Stimulated activated CD8-positive, alpha-beta memory T cell treated with anti-CD3 and anti-CD28 coated beads, Interleukin-2, amount 100 ng/mL, for 1 hour (primary cell): ENCODE measurements around the gene SERPINE2.

Experiments used
- DNase-seq, 2 donors: peaks; one replicate each; pipeline ENCODE4 v3.0.0-alpha.2; 2020; ENCODE audit warnings: low read depth in 2 of 2

Gene SERPINE2, protein sequence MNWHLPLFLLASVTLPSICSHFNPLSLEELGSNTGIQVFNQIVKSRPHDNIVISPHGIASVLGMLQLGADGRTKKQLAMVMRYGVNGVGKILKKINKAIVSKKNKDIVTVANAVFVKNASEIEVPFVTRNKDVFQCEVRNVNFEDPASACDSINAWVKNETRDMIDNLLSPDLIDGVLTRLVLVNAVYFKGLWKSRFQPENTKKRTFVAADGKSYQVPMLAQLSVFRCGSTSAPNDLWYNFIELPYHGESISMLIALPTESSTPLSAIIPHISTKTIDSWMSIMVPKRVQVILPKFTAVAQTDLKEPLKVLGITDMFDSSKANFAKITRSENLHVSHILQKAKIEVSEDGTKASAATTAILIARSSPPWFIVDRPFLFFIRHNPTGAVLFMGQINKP

DNA sequence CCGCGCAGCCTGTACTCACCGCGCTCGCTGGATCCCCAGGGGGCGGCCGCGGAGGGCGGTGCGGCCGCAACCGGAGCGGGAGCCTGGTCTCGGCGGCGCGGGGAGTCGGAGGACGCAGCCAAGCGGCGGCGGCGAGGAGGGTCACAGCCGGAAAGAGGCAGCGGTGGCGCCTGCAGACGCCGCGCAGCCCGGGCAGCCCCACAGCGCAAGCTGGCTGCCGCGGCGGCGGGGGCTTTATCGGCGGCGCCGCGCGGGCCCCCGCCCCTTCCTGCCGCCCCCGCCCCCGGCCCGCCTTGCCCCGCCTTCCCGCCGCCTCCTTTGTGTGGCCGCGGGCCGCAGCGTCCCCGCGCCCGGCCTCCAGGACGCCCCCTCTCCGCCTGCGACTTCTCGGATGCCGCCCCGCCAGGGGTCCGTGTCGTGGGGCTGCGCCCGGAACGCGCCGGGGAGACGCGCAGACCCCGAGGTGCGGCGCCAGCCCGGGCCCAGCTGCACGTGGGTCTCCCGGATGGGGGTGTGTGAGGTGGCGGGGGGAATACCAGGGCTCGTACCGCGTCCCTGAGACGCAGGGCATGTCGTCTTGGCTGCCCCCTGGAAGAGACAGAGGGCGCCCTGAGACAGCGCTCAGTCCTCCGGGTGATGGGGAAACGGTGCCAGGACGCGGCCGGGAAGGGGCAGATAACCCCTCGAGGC lies at the start of gene SERPINE2:
TSS of gene SERPINE2 (minus strand) at position 207 of the 690 bp plus-strand sequence. CDS start 37,386 bp downstream, outside the sequence.
- DNase-seq = peak in 1 of 2 donors; percentile 7

DNA sequence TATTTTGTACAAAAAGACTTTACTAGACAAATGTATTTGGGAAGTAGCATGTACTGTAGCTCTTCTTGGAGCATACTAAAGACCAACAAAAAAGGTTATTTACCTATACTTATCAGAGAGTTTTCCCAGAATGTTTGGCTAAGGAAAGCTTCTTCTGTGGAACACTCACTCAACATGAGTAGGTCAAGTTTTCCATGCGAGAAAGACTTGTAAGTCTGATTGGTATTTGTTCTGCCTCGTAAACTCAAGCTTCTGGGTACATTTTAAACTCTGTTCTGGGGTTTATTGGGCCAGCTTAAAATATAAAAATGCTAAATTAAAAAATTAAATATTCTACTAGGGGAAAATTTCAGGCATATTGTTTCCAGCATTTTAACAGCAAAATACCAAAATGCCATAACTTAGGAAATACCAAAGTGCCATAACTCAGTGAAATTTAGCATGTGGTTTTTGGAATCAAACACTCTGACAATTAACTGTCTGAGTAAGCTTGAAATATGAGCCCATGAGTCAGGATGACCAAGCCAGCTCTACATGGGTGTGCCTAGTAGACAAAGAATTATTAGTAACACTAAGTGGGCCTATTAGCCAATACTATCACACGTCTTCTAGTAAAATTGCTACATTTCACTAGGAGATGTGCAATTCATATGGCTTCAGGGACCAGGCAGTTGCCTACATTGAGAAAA lies 47.3 kb upstream of the SERPINE2 start:
- no peak for DNase-seq

DNA sequence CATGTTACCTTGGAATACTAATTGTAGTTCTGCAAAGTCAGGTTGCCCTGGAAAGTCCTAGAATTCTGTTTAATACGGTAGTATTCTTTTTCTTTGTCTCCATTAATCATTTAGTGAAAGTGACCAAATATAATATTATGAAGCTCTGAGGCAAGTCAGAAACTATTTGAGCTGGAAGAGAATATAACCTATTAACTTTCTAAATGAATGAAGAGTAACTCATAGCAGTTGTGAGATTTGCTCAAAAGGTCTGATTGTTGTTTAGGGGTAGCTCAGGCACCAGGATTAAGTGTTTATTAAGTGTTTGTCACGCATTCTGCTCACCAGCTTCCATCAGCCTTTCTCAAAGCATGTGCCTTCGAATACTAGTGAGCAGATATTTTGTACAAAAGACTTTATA lies 46.7 kb upstream of the SERPINE2 start:
- DNase-seq = no peak

- DNase-seq = no peak
Measured at GRCh38 chr2:224085246-224085645, 46.2 kb upstream of the SERPINE2 start.

DNA sequence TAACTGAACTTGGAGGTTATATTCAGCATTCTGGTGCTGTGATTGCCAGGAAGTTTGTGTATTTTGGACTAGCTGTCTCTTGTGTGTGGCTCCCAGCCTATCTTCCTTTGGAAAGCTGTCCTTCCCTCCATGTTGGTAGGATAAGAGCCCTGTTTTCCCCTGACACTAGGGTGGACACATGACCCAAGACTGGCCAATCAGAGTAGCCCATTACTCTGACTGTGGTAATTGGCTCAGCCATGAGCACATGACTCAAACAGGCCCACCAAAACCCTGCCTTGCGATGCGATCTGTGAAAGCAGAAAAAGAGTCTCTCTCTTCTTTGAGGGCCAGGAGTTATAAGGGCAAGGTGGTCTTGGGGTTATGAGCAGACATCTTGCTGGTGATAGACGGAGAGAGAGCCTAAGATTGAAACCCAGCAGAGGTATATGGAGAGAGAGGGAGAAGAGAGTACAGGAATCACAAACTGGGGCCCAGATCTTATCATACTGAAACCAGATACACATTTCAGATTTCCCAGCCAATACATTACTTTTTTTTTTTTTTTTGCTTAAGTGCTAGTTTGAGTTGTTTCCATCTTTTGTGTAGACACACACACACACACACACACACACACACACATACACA lies 45.3 kb upstream of the SERPINE2 start:
- DNase-seq = no peak

- DNase-seq = no peak
Measured at GRCh38 chr2:224083638-224084037, 44.6 kb upstream of the SERPINE2 start.

GRCh38 chr2:224078656-224079055 lies 39.6 kb upstream of the SERPINE2 start:
- no peak for DNase-seq

DNA sequence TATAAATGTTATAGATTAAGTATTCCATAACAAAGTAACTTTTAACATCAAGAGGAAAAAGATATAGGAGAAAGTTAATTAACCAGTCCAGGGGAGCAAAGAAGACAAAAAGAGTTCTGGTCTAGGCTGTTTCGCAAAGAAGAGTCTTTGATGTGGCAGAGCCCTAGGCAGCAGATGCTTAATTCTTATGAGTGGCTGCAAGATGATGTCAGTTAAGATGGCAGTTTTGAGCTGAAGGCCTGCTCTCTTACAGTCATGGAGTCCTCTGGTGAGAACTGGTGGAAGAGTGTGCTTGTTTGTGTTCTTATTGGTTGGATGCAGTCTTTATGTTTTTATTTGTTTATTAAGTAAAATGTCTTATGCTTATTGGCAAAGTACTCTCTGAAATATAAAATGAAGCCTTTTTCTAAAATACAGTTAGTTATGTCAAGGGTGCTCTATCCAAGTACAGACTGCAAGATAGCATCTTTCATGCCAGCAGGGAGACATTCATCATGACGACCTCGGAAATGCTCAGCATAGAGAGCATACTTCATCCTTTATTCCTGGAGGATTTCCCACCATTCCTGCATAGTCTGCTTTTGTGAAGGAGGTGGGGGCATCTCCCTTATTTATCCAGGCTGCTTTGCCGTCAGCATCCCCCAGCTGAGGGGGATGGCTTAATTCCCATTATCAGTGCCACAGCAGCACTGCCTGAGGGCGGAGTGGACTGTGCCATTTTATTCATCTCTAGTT lies 38.9 kb upstream of the SERPINE2 start:
- DNase-seq = no peak

DNA sequence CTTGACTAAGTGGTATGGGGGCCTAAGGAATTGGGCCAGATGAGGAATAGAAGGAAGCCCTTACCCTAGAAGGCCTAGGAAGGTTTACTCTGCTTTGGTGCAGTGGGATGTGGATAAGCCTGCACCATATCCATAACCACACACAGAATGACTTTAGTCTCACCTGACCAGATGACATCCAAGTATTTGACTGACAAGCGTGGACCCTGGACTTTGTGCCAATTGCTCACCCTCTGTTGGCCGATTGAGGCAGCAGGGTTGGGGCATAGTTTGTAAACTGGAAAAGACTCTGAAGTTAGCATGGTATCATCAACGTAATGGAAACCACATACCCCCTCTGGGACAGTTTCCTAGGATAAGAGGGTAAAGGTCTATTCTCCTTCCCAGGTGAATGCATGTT lies 36.5 kb upstream of the SERPINE2 start:
- DNase-seq = no peak

DNA sequence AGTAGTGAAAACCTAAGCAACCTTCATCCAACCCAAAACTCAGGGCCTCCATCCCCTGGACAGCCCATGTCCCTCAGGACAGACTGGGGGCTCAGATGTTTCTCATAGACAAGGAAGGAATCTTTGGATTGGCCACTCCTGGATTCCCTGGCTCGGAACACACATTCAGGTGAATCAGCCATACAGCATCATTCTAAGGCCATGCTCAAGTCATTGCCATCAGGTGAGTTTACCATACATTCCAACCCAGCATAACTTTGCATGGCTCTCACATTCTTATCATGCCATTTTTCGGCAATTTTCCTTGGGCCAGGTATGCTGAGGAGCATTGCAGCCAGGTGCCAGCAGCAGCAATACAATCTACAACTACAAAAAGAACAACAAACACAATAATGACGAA lies 34.6 kb upstream of the SERPINE2 start:
- no peak for DNase-seq

GRCh38 chr2:224072541-224073188 lies 33.6 kb upstream of the SERPINE2 start:
- DNase-seq = no peak

GRCh38 chr2:224069172-224069571 lies 30.1 kb upstream of the SERPINE2 start:
- no peak for DNase-seq

GRCh38 chr2:224063298-224063648 lies 24.2 kb upstream of the SERPINE2 start:
- no peak for DNase-seq

DNA sequence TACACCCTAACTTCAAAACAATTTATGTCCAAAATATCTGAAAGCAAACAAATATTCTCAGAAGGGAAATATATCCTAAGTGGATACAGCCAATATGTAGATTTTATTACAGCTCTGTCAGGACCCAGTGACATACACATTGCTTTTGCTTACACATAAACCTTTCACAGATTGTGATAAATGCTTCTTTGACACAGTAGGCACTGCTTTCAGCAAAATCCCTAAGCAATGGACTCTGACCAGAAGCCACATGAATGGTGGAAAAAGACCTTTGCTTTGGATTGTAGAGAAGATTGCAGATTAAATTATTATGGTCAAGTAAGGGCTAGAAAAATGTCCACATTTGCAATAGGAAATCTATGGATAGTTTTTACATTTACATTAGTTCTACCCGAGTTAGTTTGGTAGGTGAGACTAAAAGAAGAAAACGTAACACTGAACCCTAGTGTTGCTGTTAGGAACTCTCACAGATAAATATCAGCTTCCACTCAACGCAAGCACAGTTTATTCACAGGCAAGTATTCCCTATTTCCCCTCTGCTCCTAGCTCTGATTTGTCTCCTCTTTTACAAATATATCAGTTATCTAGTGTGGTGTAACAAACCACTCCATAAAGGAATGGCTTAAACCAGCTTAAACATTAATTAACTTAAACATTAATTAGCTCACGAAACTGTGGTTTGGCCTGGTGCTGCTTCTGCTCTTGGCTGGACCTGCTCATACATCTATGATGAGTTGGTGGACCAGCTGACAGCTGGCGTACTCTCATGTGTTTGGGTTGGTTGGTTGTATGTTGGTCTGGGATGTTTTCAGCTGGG lies 23.6 kb upstream of the SERPINE2 start:
- DNase-seq = no peak

DNA sequence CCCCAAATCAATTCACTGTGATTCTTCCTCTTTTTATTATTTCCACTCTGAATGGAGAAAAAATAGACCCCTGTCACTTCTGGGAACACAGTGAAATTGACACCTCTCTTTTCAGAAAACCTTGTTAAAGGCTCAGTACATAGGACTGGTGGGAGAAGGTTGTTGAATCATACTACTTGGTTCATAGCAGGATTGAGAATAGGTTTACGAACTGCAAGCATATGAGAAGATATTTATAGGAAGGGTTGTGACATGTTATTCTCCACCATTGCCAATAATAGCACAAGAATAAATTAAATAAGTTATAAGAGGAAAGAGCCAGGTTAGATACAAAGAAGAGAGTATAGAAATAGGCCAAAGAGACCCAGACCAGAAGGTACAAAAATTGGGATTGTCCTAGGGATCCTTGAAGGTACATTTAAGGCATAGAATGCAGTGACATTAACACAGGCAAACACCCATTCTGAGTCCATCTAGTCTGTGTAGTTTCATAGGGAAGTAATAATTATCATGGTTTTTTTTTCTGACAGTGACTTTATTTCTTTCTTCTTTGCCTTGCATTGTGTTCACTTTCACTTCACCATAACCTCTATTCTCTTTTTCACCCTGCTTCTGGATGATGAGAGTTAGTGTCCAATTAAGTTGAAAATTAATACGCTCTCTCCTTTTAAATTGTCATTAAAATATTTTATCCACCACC lies 21.8 kb upstream of the SERPINE2 start:
- DNase-seq = no peak

- no peak for DNase-seq
Measured at GRCh38 chr2:224059178-224059577, 20.1 kb upstream of the SERPINE2 start.

DNA sequence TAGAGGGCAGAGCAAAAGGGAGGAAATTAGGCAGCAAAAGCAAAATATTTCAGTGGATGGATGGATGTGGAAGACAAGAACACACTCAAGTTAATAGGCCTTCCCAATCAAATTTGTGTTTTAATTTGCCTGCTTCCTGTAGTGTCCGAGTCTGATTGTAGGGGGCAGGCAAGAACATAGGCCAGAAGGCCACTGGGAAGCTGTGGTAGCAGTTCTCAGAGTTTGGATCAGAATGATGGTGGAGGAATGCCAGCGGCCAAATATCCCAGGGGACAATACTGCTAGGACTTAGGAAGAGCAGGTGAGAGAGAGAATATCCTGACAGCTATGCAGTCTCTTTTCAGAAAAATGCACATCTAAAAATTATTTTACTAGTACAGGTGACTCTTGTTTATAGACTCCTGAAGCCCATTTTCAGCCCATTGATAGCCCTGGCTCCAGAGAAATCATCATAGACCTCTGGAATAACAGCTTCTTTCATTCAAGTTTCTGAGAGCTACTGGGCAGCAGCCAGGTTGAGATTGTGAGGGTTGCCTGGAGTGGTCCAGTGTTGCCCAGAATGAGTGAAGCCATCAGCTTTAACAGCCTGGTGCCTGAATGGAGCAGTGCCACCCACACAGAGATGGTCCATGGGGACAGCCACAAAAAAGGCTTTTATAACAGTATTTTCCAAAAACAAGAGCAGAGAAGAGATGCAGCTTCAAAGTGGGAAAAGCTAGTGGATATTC lies 19.1 kb upstream of the SERPINE2 start:
- DNase-seq = no peak

DNA sequence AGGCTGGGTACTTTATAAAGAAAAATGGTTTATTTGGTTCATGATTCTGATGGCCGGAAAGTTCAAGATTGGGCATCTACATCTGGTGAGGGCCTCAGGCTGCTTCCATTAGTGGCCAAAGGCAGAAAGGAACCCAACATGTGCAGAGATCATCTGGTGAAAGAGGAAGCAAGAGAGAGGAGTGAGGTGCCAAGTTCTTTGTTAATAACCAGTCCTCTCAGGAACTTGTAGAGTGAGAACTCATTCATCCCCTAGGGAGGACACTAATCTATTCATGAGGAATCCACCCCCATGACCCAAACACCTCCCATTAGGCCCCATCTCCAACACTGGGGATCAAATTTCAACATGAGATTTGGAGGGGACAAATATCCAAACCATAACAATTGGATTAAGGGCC lies 17.8 kb upstream of the SERPINE2 start:
- no peak for DNase-seq

DNA sequence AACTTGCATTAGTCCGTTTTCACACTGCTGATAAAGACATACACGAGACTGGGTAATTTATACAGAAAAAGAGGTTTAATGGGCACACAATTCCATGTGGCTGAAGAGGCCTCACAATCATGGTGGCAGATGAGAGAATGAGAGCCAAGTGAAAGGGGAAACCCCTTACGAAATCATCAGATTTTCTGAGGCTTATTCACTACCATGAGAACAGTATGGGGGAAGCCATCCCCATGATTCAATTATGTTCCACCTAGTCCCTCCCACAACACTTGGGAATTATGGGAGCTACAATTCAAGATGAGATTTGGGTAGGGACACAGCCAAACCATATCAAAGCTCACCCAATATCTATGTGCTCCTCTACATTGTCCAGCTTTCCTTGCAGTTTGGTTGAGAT lies 16.0 kb upstream of the SERPINE2 start:
- no peak for DNase-seq
